Measurements from ENCODE around the gene COL6A5. TPM values are rescaled to one million over a fixed set of nuclear protein-coding genes. Genes with fewer than 3 reads are reported as not detected.

The COL6A5 gene
- total RNA-seq, 1 experiment from 2014 or later: not detected

GRCh38 chr3:130533247-130533646, 187.8 kb downstream of the COL6A5 start:
- DNase-seq: no peak
- intact Hi-C loops (cut with micrococcal nuclease; ENCODE audit: unreplicated experiment): no loop called here
- CTCF ChIA-PET: interaction anchor here (0.6 kb wide), 1 partner anchor 164 kb away, joined by 4 read pairs; no protein-coding TSS in a partner anchor
- Mint-ChIP-seq H3K4me1 (ENCODE audit: low read depth, unreplicated experiment) (no peaks in the 10 kb centered on the region), H3K4me3 (ENCODE audit: low read depth, unreplicated experiment) (no peak overlapping the region), H3K27me3 (ENCODE audit: unreplicated experiment) (peaks cover 66% of the 10 kb centered on the region), H3K27ac (ENCODE audit: unreplicated experiment) (no peak overlapping the region), H3K9me3 (ENCODE audit: low read depth, unreplicated experiment) (no peaks in the 10 kb centered on the region), H3K36me3 (ENCODE audit: insufficient read depth, unreplicated experiment) (no peaks in the 10 kb centered on the region)
- no TSS peak for BruUV-seq (replicated peaks)
- no peak for TF ChIP-seq CTCF (IDR thresholded peaks at IDR 0.05; ENCODE audit: unreplicated experiment)

Other genes starting within 250 kb of the COL6A5 start
- gene COL6A6, start 171.5 kb downstream of the COL6A5 start, total RNA-seq (2022): not detected in 2 replicates